HG03139 (cell line): ENCODE measurements around the gene HOXA7.
A peak's percentile ranks its signal among the peaks of the same experiment; 100 is the strongest.

Experiments
- ATAC-seq: cut with Tn5 transposase; IDR thresholded peaks from one replicate; pipeline ENCODE4 v1.9.1; 2021; ENCODE audit not compliant: unreplicated experiment

Gene HOXA7

DNA sequence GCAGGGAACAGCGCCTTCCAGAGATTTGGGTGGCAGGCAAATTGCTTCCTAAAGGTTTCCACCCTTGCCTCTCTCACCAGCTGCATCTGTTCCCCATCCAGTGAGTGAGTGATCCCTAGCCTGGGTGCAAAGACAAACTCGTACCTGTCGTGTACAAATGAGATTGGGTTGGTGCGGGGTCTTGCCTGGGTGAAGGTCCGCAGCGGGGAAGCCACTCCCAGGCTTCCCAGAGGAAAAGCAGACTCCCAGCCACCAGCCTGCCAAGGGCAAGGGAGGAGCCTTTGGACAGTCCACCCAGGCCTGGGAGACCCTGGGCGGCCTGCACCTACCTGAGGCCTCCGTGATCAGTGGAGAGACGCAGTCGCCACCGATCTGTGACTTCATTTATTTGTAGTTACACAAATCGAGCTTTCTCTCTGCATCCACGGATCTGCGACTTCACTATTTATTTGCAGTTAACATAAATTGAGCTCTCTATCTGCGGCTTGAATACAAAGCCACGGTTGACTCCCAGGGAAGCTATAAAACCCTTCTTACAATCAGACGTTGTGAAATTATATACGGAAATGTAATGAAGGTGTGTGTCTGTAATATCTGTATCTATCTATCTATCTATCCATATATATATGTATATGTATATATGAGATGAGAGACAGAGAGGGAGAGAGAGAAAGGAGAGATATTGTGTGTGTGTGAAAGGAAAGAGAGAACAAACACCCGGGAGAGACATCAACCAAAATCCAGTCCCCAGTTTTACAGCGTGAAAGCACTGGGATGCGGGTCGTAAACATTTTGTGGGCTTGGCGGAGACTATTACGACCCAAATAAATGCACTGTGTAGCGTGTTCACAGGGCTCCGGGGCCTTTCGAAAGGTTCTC lies 3.0 kb upstream of the HOXA7 start:
- ATAC-seq = no peak

DNA sequence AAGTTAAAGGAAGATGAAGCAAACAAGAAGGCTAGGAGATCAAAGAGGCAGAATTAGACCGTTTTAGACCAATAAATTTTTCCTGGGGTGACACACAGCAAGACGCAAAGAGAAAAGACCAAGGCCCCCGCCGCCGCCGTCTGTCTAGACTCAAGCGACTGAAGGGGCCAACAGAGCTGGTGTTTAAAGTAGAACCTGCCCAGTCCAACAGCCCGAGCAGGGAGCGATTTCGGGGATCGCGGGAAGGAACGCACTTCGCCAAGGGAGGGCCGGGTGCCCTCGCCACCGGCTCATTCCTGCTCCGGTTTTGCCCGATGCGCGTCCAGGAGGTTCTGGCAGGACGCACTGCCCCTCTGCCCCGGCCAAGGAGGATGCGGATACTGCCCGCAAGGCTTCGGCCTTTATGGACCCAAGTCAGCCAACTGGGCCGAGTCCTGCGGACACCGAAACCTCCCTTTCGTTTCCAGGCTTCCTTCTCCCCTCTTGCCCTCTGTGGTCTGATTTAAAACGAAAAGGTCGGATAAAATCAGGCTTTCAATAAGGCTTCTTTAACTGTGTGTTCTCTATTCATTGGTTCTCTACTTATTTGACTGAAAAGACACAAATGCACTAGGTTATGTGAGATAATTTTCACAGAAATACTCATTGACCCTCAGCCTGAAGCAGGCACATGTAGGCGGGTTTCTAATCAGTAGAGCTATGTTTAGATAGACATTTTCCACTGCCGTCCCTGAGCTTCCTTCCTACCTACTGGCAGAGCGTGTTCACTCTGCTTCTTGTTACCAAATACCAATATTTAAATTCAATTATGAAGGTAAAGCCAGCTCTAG lies 2.2 kb upstream of the HOXA7 start:
- no peak for ATAC-seq

DNA sequence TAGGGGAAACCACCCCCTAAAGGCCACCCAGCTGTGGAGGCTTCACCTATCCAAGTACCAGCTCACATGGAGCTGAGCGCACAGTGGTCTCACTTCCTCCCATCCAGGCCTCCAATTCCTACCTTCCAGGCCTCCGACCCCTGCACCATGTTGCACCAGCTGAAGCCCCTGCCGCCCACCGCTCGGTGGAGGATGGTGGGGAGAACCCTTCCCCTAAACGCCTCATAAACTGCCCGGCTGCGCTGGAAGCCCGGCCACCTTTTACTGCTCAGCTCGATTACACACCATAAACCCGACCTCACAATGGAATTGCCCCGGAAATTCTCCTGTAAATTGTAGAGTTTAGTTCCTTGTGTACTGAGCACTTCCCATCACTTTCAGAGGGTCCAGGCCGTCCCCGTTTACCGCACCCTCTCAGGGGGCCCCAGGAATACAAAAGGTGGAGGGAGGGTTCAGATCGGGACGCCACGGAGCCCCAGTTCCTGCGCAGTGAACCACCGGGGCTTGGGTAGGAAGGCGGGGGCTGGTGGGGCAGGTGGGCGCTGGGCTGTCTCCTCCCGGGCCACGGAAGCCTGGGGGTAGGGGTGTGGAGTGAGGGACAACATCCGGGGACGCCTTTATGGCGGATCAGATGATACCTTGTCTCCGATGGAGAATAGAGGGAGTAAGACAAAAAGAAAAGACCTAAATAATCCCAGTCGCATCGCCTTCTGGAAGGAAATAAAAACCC lies 1.4 kb upstream of the HOXA7 start:
- ATAC-seq = no peak

- ATAC-seq = no peak
These were observed 634 bp upstream of the HOXA7 start for GRCh38 chr7:27156916-27157701.

- no peak for ATAC-seq
These were observed 513 bp downstream of the HOXA7 start for GRCh38 chr7:27155816-27156507.

GRCh38 chr7:27154901-27155815 lies 1.3 kb downstream of the HOXA7 start:
- no peak for ATAC-seq

DNA sequence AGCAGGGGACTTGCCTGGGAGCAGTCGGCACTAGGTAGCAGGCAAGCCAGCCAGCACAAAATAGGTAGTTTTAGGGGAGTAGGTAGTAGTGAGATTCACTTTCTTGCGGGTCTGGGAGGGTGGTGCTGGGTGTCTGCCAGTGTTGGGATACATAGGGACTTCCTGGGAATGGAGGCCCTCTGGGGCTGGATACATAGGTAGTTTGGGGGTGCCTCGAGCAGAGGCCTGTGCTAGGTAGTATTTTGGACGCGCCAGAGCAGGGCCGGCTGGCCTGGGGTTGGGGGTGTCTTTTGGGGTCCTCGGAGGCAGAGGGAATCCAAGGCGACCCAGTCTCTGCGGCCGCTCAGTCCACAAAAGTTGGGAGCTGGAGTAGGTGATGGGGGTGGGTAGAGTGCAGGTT lies 2.1 kb downstream of the HOXA7 start:
- no peak for ATAC-seq

GRCh38 chr7:27153526-27153925 lies 2.9 kb downstream of the HOXA7 start:
- ATAC-seq = no peak

DNA sequence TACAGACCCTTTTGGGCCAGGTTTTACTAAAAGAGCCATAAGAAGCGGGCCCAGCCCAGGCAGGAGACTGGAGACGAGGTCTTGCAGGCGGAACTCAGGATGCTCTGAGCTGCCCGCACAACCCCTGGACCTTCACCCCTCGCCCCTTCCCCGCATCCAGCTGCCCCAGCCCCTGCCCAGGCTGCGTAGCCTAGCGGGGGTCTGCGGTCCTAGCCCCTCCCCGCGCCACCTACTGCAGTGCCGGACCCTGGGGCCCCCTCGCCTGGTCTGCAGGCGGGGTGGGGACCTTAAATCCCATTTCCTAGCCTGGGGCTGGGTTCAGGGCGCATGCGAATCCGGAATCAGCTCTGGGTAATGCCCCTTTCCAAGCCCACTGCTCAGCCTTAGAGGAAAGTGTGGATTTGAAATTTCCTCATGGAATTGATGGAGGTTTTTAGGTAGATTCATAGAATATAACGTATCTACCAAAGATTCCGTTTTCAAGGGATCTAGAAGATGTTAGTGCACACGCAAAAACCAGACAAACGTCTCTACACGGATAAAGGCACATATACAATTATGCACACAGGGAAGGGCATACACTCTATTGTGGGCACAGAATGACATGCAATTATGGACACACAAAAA lies 3.5 kb downstream of the HOXA7 start:
- ATAC-seq = no peak

DNA sequence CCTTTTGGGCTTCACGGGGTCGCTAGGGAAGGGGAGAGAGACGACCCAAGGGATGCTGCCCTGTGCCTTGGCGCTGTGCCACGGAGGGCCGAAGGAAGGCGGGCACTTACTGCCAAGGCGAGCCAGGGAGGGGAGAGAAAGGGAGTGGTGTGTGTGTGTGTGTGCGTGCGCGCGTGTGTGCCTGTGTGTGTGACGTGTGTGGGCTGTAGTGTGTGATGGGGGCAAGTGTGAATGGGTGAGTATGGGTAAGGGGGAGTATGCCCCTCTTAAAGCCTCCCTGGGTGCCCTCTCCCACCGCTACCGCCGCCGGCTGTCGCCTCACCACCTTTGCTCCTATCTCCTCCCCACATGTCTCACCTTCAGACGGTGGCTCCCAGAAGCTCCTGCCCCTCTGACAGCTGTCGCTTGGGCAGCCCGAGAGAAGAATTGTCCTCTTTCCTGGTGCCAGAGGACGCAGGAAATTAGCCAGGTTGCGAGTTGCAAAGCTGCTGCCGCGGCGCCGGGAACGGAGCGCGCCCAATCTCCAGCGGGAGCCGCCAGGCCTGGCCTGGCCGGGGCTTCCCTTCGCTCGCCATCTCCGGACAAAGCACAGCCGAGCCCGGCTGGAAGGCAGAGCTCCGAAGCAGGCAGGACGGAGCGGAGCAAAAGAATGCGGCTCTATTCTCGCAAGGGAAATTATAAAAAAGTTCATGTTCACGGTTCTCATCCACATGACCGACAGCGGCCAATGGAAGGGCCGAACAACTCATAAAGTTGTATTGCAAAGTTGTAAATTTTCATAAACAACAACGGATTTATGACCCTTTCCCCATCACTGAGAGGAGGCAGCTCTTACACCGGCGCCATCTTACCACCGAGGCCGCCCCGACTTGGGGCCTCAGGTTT lies 4.3 kb downstream of the HOXA7 start, which contains the start of gene HOXA3:
HOXA3 (minus strand) TSS at position 653 of the 885 bp plus-strand sequence. CDS start 41,943 bp downstream, outside the sequence.
- ATAC-seq = no peak

GRCh38 chr7:27151341-27151930 lies 5.0 kb downstream of the HOXA7 start:
- ATAC-seq = no peak

DNA sequence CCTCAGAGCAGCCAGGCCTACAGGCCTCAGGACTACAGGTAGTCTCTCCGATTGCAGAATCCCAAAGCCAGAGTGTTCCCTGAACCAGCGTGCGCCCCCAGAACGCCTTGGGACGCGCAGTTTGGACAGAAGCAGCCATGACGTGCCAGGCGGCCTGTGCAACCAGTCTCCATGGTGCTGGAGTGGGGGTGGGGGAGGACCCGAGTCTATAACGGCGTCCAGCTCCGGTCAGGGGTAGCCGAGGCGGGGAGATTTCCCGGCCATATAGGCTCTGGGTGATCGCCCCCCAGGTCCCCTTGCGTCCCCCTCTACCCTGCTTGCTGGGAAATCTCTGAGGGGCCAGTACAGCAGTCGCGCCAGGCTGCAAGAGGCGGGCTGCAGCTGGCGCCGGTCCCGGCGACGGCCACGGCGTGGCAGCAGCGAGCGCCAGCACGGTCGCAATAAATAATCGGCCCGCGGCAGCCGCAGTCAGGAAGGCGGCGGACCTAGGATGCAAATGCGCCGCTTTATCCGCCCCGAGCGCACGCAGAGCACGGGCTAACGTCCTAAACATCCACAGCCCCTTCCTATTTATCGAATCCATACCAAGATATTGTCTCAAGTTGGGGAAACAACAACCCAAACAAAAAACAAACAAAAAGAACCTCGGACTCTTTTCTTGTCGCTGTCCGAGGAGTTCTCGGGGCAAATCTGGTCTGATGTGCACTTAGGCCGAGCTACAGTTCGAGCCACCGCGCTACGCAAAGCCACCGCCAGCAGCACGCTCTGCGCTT lies 5.7 kb downstream of the HOXA7 start:
- ATAC-seq = peak; percentile 72

- no peak for ATAC-seq
These were observed 6.5 kb downstream of the HOXA7 start for GRCh38 chr7:27149842-27150567.

DNA sequence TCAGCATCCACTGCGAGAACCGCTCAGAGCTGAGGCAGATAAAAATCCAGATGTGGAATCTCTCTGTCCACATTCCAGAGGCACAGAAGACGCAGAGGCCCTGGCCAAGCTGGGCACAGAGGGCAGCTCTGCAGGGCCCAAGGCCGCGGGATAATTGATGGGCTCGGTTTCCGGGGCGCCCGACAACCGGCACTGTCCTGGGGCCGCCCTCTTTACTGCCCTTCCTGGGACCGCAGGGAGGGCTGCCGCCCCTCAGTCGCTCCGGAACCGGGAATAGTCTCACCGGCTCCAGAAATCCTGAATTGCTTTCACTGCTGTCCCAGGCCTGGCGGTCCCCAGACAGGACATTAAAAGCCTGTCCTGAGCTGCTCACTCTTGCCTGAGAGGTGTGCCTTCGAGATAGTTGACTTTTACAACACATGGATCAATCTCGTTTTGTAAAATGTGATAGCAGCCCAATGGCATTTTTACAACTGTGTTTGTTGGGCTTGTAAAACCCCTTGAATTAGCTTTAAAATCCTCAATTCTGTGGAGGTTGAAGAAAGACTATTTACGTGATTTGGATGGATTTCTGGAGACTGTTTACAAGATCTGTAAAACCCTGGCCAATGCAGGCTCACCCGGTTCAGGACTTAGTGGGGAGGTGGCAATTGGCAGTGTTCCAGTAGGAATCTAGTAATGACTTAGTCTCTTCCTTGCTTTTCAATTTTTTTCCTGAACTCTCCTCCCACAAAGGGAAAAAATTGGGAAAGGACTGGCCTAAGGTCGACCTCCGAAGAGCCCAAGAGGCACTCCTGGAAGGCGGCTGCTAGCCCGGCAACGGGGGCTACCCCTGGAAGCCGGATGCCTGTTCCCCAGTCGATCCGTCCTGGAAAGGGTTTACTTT lies 7.5 kb downstream of the HOXA7 start:
- ATAC-seq = no peak
